Globus pallidus (tissue), 1 donor: ENCODE results near the gene VRTN.

Experiments
- DNase-seq: peaks from one replicate; pipeline ENCODE4 v3.0.0-alpha.2; 2015; ENCODE audit warnings: low spot score

The VRTN gene

DNA sequence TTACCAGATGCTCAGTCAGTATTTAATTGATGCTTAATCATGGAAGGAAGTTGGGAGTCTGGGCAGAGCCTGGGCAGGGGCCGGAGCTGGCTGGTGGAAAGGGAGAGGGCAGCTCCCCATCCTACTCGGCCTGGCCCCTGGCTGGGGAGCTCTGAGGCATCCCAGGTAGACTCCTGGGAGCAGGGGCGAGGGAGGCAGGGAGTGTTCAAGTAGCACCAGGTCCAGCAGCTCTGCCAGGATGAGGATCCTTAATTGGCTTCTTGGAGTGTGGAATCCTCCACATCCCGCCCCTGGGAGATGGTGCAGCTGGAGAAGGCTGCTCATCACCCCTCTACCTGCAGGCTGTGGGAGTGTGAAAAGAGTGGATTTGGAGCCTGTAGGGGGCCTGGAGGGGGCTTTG, 46.8 kb downstream of the VRTN start:
- DNase-seq: no peak

DNA sequence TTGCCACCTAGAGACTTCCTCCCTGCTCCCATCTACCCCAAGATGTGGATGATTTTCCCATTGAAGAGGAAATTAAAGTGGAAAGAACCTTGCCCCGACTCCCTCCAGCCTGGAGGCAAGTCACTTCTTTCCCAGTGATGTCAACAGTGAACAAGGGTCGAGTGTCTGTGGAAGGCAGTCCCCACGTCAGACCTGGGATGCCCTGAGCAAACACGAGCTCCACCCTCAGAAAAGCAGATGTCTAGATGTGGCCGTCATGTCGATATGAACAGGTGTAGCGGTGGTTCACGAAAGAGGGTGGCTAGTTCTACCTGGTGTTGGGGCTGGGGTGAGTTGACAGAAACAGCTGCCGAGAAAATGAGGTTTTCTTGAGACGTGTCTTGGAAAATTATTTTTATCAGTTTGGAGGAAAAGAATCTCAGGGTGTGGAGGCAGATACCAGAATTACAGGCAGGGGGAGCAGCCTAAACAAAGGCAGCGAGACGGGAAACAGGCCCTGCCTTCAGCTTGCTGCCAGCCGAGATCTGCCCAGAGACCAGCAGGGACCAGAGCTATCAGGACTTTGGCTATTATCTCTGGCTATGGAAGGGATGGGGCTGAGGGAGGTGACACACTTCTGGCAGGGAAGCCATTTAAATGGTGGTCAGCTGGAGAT, 51.9 kb downstream of the VRTN start:
- no peak for DNase-seq

DNA sequence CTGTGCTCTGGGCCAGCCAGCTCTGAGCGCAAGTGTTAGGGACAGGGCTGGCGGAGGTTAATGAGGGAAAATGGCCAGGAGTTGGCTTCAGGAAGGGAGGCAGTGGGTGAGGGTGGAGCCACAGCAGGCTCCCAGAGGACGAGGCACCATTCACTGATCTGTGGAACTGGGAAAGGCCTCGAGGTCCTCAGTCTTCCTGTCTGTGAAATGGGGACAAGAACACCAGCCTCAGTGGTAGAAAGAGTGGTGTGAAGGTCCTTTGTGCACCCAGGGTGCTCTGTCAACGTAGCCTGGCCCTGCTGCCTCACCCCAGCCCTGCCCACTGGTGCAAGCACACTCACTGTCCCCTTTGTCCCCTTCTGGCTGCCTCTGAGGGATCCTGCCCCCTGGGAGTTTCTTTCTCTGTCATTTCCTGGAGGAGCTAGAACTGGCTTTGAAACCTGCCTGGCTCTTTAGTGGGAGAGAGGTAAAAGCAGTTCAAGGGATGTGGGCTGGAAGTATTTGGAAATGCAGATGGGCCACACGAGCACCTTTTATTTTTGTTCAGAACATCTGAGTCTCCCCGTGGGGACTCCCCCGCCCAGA, 52.7 kb downstream of the VRTN start:
- no peak for DNase-seq

DNA sequence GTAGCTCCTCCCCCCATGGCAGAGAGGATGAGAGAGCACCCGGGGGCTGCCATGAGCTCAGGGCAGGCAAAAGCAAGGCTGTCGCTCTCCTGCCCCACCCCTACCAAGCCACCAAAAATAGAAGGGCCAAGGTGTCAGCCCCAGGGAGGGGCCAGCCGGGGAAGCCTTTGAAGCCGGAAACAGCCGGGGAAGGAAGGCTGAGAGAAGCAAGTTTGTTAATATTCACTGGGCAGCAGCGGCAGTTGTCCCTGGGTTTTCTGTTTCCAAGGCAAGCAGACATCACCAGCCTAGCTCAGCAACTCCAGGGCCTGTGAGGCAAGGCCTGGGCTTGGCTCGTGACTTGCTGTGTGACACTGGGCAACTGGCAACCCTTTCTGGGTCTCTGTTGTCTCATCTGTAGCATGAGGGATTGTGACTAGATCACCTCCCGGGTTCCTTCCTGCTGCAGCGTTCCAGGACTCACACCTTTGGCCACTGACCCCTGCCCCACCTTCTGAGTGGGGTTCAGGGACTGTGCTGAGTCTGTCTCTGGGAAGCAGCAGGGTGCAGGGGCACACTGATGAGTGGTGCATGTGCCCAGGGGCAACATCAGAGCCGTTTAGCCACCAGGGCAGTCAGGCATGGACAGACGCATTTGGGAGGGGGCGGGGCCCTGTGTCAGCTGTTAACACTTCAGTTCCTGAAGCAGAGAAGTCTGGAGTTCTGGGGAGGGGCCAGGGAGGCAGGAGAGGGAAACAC, 53.4 kb downstream of the VRTN start:
- DNase-seq: peak; percentile 9

DNA sequence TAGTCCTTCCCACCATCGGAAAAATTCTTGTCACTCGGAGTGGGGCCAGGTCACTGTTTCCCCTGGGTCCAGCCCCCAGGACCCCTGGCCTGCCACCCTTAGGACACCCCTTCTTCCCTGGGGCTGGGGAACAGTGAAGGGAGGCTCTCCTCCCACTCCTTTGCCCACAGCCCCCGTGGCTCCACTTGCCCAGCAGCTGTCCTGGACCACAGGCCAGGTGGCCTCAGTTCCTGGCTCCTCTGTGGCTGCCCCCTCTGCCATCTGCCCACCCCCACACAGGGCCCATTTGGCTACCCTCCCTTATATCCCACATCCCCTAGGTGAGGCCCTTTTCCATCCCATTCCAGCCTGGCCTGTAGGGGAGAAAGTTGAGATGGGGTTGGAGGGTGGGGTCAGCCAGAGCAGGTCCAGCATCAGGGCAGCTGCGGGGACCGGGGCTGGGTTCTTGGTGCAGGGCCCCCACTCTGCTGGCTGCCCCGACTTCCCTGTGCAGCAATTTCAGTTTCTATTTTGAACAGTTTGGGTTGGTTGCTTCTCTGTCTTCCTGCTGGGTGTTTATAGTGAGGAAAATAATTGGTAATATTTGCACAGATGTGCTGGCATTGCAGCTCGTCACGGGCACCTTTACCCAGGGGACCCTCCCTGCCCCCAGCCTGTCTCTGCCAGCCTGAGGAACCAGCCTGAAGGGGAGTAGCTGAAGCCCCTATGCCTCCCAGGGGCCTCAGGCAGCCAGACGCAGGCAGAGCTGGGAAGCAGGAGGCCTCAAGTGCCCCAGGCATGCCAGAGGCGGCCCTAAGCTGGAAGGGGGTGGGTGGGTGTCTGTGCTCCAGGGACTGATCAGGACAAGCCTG, 54.4 kb downstream of the VRTN start:
- no peak for DNase-seq

DNA sequence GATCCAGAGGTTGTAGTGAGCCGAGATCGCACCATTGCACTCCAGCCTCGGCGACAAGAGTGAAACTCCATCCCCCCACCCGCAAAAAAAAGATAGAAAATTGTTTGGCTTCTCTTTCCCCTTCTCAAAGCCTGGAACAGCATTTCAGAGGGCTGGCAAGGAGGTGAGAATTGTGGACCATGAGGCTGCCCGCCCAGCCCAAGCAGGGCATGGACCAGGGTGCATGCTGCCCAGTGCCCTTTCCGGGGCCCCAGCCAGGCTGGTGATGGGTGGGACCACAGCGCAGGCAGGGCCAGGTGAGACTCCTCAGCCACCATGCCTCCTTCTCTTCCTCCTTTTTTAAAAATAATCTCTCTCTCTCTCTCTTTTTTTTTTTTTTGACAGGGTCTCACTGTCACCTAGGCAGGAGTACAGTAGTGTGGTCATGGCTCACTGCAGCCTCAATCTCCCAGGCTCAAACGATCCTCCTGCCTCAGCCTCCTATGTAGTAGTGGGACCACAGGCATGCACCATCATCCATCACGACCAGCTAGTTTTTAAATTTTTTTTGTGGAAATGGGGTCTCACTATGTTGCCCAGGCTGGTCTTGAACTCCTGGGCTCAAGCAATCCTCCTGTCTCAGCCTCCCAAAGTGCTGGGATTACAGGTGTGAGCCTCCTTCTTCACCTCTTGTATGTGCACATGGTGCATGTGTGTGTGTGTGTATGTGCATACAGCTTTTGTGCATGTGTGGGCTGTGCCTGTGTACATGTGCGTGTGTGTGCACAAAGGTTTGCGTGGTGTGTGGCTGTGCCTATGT, 55.5 kb downstream of the VRTN start:
- DNase-seq: no peak

DNA sequence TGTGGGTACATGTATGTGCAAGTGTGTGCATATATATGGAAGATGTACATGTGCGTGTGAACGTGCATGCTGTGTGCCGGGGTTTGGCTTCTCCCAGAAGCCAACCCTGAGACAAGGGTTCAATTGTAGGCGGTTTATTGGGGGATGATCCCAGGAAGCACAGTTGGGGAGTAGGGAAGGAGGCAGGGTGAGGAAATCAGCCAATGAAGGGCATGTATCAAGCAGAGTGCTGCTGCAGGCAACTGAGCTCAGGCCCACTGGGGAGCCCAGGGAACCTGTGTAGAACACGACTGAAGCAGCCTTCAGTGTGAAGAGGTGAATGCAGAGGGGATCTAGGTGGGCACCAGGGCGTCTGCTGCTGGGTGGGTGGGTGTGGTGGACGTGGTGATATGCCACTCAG, 56.2 kb downstream of the VRTN start:
- no peak for DNase-seq

DNA sequence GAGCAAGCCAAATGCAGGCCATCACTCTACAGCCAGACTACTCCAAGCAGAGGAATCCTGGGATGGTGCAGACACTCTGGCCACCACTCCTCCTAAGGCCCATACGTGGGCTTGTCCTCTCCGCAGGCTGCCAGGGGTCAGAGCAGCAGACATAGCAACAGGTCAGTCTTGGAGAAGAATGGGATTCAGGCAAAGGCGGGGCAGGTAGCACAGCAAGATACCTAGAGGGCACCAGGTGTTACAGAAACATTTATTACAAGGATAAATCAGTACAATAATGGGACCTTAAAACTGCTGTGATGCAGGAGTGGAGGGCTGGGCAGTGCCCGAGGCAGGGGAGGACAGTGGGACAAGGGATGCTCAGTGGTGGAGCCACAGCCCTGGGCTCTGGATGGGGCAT, 57.4 kb downstream of the VRTN start:
- DNase-seq: no peak

DNA sequence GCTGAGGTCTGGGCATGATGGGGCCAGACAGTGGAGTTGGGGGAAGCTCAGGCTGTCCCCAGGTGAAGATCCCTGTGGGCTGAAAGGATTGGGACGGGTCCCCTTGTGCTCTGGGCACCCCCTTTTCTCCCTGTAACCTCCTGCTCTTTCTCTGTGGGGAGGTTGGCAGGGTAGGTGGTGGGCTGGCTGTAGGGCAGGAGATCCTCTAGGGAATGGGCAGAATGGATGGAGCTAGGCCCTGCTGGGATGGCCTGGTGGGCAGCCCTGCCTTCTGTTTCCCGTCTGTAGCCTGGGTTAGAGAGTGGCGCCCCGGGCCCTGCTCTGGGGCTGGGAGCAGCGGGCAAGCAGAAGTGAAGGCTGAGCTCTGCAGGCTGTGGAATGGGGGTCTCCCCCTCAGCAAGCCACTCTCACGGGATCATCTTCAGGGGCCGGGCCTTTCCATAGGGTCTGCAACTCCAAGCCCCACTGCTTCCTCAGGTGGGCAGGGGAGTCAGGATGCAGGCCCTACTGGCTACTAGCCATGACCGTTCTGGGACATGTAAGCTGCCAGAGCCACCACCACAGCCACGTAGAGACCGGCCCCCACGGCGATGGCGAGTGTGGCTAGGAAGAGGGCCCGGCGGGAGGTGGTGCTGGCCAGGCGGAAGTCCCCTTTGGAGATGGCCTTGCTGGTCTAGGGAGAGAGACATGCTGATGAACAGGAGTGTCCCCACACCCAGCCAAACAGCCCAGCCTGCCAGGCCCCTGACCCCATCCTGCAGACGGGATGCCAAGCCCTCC, 58.9 kb downstream of the VRTN start:
- no peak for DNase-seq

DNA sequence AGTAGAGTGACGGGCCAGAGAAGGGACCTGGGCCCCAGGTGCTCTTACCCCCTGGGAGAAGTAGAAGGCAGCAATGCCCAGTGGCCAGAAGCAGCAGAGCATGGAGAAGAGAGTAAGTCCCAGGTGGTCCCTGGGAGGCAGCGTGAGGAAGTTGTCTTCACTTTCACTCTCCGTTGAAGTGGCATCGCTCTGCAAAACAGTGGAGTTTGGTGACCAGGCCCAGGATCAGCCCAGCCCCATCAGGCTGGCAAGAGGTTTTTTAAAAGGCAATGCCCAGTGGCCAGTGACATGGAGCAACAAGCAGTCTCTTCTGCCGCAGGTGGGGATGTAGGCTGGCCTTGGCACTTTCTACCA, 59.5 kb downstream of the VRTN start:
- DNase-seq: no peak

DNA sequence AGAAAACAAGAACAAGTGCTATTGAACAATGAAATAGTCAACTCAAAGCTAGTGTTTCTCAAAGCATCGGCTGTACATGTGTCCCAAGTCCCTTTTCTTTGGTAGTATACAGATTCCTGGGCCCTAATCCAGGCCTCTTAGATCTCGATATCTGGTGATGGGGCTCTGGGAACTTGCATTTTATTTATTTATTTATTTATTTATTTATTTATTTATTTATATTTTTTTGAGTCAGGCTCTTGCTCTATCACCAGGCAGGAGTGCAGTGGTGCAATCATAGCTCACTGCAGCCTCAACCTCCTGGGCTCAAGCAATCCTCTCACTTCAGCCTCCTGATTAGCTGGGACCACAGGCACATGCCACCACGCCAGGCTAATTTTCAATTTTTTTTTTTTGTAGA, 60.6 kb downstream of the VRTN start:
- DNase-seq: no peak

DNA sequence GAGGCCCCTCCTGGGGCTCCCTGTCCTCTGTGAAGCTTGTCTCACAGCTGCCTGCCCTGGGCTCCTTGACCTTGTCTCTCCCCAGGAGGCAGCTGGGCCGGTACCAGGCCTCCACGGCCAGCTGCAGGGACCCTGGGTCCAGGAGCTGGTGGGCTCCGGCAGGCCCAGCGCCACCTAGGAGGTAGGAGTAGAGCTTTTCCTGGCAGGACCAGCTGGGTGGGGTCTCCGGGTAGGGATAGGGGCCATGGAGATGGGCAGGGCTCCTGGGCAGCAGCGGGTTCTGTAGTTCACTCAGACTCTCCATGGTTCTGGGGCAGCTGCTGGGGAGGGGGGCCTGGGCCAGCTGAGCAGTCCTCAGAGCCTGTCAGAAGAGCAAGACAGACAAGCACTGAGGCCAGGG, 61.2 kb downstream of the VRTN start:
- no peak for DNase-seq
